CD4-positive, CD25-positive, alpha-beta regulatory T cell (primary cell): ENCODE results near the gene SERINC5. TPM values are rescaled to one million over a fixed set of nuclear protein-coding genes. Genes with fewer than 3 reads are reported as not detected.

Experiments used
- ATAC-seq, 2 donors: fragments of 150-1000 bp; cut with Tn5 transposase; one replicate each; pipeline ENCODE4 v1.10.0; 2021; ENCODE audit warnings: low read depth in 2 of 2, moderate number of reproducible peaks in 2 of 2, moderate library complexity in 1 of 2
- DNase-seq, 3 donors: peaks; one replicate each; pipeline versions ENCODE4 v3.0.0 to v3.0.0-alpha.2; 2012 to 2022; ENCODE audit warnings: mixed read lengths in 1 of 3
- H3K27ac ChIP-seq: one replicate; pipeline ENCODE4 v1.7.0; 2013; ENCODE audit warnings: mild to moderate bottlenecking, low read length; ENCODE audit not compliant: insufficient read depth, poor library complexity, severe bottlenecking
- H3K27me3 ChIP-seq: one replicate; pipeline ENCODE4 v1.7.0; 2013; ENCODE audit warnings: low read length; ENCODE audit not compliant: control insufficient read depth, insufficient read depth
- H3K36me3 ChIP-seq: one replicate; pipeline ENCODE4 v1.7.0; 2013; ENCODE audit warnings: mild to moderate bottlenecking, low read length, moderate library complexity; ENCODE audit not compliant: control insufficient read depth, insufficient read depth
- H3K4me1 ChIP-seq: 2 replicates; pipeline ENCODE4 v1.7.0; 2013; ENCODE audit warnings: mild to moderate bottlenecking, low read length; ENCODE audit not compliant: insufficient read depth, control insufficient read depth, poor library complexity, severe bottlenecking
- H3K4me3 ChIP-seq: one replicate; pipeline ENCODE4 v1.7.0; 2013; ENCODE audit warnings: low read depth, mild to moderate bottlenecking, low read length, moderate library complexity
- H3K9me3 ChIP-seq, 2 experiments: 1 replicate in 1 of 2; 2 replicates in 1 of 2; pipeline ENCODE4 v1.7.0; 2013; ENCODE audit warnings: low read length in 2 of 2, mild to moderate bottlenecking in 1 of 2, moderate library complexity in 1 of 2; ENCODE audit not compliant: control insufficient read depth in 2 of 2
- H3K27ac Mint-ChIP-seq, 3 donors: one replicate each; pipeline ENCODE4 v1.8.0; 2020 to 2022; ENCODE audit warnings: mild to moderate bottlenecking in 3 of 3, mixed read lengths in 3 of 3, moderate library complexity in 2 of 3
- H3K27me3 Mint-ChIP-seq: one replicate; pipeline ENCODE4 v1.8.0; 2022; ENCODE audit warnings: mild to moderate bottlenecking, mixed read lengths
- H3K36me3 Mint-ChIP-seq: one replicate; pipeline ENCODE4 v1.8.0; 2020; ENCODE audit warnings: mixed read lengths
- H3K4me1 Mint-ChIP-seq, 4 donors: one replicate each; pipeline ENCODE4 v1.8.0; 2020 to 2022; ENCODE audit warnings: mixed read lengths in 4 of 4, mild to moderate bottlenecking in 1 of 4
- H3K4me3 Mint-ChIP-seq, 4 donors: one replicate each; pipeline ENCODE4 v1.8.0; 2020 to 2022; ENCODE audit warnings: mild to moderate bottlenecking in 4 of 4, mixed read lengths in 4 of 4, moderate library complexity in 3 of 4
- H3K9me3 Mint-ChIP-seq, 7 donors: one replicate each; pipeline ENCODE4 v1.8.0; 2020 to 2022; ENCODE audit warnings: mixed read lengths in 7 of 7, mild to moderate bottlenecking in 3 of 7, moderate library complexity in 2 of 7
- polyA plus RNA-seq, 4 donors: library from polyadenylated mRNA; unstranded; fragments of 300-500 nt; fragmentation: Illumina TruSeq; gene quantifications; one replicate each; pipeline ENCODE4 v1.2.3, GENCODE V29; 2021
- total RNA-seq: library from RNA; stranded (reverse); gene quantifications from one replicate; pipeline ENCODE4 v1.2.3, GENCODE V29; 2022

Gene SERINC5
- total and polyA plus RNA-seq, 5 donors from 2014 or later, result 12.7 to 80.3 (median 16.9) TPM

DNA sequence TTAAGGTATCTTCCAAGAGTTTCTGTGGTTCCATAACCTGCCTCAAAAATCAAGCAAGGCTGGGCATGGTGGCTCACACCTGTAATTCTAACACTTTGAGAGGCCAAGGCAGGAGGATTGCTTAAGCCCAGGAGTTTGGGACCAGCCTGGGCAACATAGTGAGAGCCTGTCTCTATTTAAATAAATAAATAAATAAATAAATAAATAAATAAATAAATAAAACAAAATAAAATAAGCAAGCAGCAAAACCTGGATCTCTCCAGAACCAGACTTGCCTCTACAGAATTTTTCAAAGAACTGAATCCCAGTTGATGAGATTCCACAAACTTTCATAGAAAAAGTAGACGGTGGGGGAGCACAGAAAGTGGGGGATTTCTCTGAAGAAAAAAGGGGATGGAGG, 12.3 kb downstream of the SERINC5 start:
- Histone ChIP-seq H3K4me3 (no peak overlapping the region), H3K9me3 (peaks cover 8 to 9% of the 10 kb centered on the region in 2 experiments), H3K27ac (no peak overlapping the region), H3K27me3 (no peaks in the 10 kb centered on the region), H3K4me1 (peaks cover 53% of the 10 kb centered on the region), H3K36me3 (peaks cover 21% of the 10 kb centered on the region)
- Mint-ChIP-seq H3K36me3 (peaks cover 36% of the 10 kb centered on the region), H3K27ac (no peak overlapping the region), H3K9me3 (peaks cover 0 to 13% (median 5%) of the 10 kb centered on the region in 7 donors), H3K27me3 (no peaks in the 10 kb centered on the region), H3K4me3 (no peak overlapping the region), H3K4me1 (peaks cover 29 to 82% (median 50%) of the 10 kb centered on the region in 4 donors)
- DNase-seq (no peak), ATAC-seq (no peak)

- no peak overlapping the region for H3K27ac ChIP-seq
- Mint-ChIP-seq H3K36me3 (peaks cover 39% of the 10 kb centered on the region), H3K27me3 (no peaks in the 10 kb centered on the region), H3K9me3 (peaks cover 0 to 13% (median 5%) of the 10 kb centered on the region in 7 donors), H3K4me1 (peaks cover 29 to 81% (median 47%) of the 10 kb centered on the region in 4 donors), H3K27ac (peak overlapping the region in 1 of 3 donors; percentile 23), H3K4me3 (no peak overlapping the region)
- H3K9me3 ChIP-seq, result peaks cover 8 to 9% of the 10 kb centered on the region in 2 experiments
- no peak for ATAC-seq
- no peak overlapping the region for H3K4me3 ChIP-seq
- H3K27me3 ChIP-seq, result no peaks in the 10 kb centered on the region
- peaks cover 21% of the 10 kb centered on the region for H3K36me3 ChIP-seq
- no peak for DNase-seq
- peaks cover 46% of the 10 kb centered on the region for H3K4me1 ChIP-seq
Observed at GRCh38 chr5:80242849-80243248, 13.0 kb downstream of the SERINC5 start.

- no peak for ATAC-seq
- Histone ChIP-seq H3K36me3 (peaks cover 21% of the 10 kb centered on the region), H3K4me3 (no peak overlapping the region), H3K9me3 (peaks cover 8 to 9% of the 10 kb centered on the region in 2 experiments), H3K27ac (no peak overlapping the region), H3K27me3 (no peaks in the 10 kb centered on the region), H3K4me1 (peaks cover 31% of the 10 kb centered on the region)
- peak overlapping the region in 2 of 3 donors; percentile 44 to 73 for H3K27ac Mint-ChIP-seq
- H3K9me3 Mint-ChIP-seq, result peaks cover 0 to 13% (median 5%) of the 10 kb centered on the region in 7 donors
- peaks cover 20 to 77% (median 40%) of the 10 kb centered on the region in 4 donors for H3K4me1 Mint-ChIP-seq
- DNase-seq, result no peak
- peak overlapping the region in 1 of 4 donors; percentile 31 for H3K4me3 Mint-ChIP-seq
- peaks cover 49% of the 10 kb centered on the region for H3K36me3 Mint-ChIP-seq
- no peaks in the 10 kb centered on the region for H3K27me3 Mint-ChIP-seq
Observed at GRCh38 chr5:80240368-80240986, 15.4 kb downstream of the SERINC5 start.

DNA sequence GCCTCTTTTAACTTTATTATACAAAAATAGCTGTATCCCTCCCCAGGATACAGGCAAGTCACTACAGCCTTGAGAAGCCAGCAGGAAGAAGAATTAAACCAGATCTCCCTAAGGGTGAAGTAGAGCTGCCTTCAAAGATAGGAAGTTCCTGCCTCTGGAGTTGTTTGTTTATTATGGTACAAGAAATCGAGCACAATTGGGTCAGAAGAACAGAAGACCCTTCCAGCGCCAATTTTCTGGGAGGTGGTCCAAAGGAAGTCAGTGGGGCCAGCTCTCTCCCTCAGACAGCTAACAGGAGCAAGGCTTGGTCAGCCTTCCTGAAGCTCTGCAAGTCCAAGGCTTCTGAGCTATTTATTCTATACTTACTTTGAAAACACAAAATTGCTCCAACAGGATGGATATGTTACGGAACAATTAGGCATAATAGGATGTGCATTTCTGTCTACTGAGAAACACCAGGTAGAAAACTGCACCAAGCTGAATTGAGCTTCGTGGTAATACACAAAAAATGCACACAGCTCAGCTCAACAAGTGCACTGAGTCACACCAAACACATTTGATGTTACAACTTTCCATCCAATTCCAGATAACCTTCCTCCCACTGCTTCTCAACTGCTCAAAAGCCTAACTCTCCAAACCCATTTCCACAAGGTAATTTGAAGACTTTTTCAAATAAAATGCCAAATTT, 16.0 kb downstream of the SERINC5 start:
- ATAC-seq (no peak), DNase-seq (no peak)
- H3K9me3 ChIP-seq, result peaks cover 8 to 9% of the 10 kb centered on the region in 2 experiments
- peaks cover 22 to 77% (median 38%) of the 10 kb centered on the region in 4 donors for H3K4me1 Mint-ChIP-seq
- H3K27me3 ChIP-seq, result no peaks in the 10 kb centered on the region
- H3K36me3 ChIP-seq, result peaks cover 21% of the 10 kb centered on the region
- peak overlapping the region in 3 of 4 donors; percentile 47 to 74 (median 53) for H3K4me3 Mint-ChIP-seq
- peaks cover 45% of the 10 kb centered on the region for H3K36me3 Mint-ChIP-seq
- peak overlapping the region in 2 of 3 donors; percentile 44 to 73 for H3K27ac Mint-ChIP-seq
- peak overlapping the region; percentile 8 for H3K4me3 ChIP-seq
- H3K4me1 ChIP-seq, result peaks cover 27% of the 10 kb centered on the region
- H3K9me3 Mint-ChIP-seq, result peaks cover 0 to 13% (median 5%) of the 10 kb centered on the region in 7 donors
- no peaks in the 10 kb centered on the region for H3K27me3 Mint-ChIP-seq
- H3K27ac ChIP-seq, result no peak overlapping the region

- peaks cover 27% of the 10 kb centered on the region for H3K4me1 ChIP-seq
- DNase-seq, result no peak
- H3K27ac Mint-ChIP-seq, result peak overlapping the region in 2 of 3 donors; percentile 73 to 75
- peak overlapping the region in 3 of 4 donors; percentile 38 to 74 (median 53) for H3K4me3 Mint-ChIP-seq
- H3K9me3 ChIP-seq, result peaks cover 8 to 9% of the 10 kb centered on the region in 2 experiments
- peaks cover 30 to 81% (median 44%) of the 10 kb centered on the region in 4 donors for H3K4me1 Mint-ChIP-seq
- no peak for ATAC-seq
- no peaks in the 10 kb centered on the region for H3K27me3 ChIP-seq
- no peaks in the 10 kb centered on the region for H3K27me3 Mint-ChIP-seq
- no peak overlapping the region for H3K4me3 ChIP-seq
- H3K36me3 ChIP-seq, result peaks cover 21% of the 10 kb centered on the region
- no peak overlapping the region for H3K27ac ChIP-seq
- H3K9me3 Mint-ChIP-seq, result peaks cover 0 to 13% (median 5%) of the 10 kb centered on the region in 7 donors
- peaks cover 45% of the 10 kb centered on the region for H3K36me3 Mint-ChIP-seq
Observed at GRCh38 chr5:80238778-80239679, 16.8 kb downstream of the SERINC5 start.

DNA sequence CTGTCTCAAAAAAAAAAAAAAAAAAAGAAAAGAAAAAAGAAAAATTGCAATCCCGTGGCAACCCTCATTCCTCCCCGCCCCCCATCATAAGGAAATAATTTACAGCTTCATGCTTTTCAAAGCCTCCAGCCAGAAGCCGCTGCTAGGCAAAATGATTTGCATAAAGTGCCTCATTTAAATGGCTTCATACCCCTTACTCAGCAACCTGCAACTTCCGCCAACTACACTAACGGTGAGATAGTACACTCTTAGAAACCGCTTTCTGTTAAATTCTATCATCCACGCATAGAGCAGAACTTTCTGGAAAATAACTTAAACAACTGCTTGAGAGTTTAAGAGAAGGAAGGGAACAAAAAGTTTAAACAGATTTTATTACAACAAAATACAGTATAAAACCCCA, 17.8 kb downstream of the SERINC5 start:
- H3K4me3 Mint-ChIP-seq, result peak overlapping the region in 3 of 4 donors; percentile 48 to 70 (median 61)
- DNase-seq (peak in 1 of 3 donors; percentile 47), ATAC-seq (peak in 1 of 2 donors; percentile 44)
- peaks cover 6% of the 10 kb centered on the region in 2 experiments for H3K9me3 ChIP-seq
- peaks cover 30% of the 10 kb centered on the region for H3K4me1 ChIP-seq
- peaks cover 42% of the 10 kb centered on the region for H3K36me3 Mint-ChIP-seq
- H3K36me3 ChIP-seq, result peaks cover 21% of the 10 kb centered on the region
- H3K27me3 Mint-ChIP-seq, result no peaks in the 10 kb centered on the region
- H3K4me1 Mint-ChIP-seq, result peaks cover 31 to 78% (median 44%) of the 10 kb centered on the region in 4 donors
- H3K4me3 ChIP-seq, result no peak overlapping the region
- H3K27ac ChIP-seq, result no peak overlapping the region
- no peaks in the 10 kb centered on the region for H3K27me3 ChIP-seq
- H3K9me3 Mint-ChIP-seq, result peaks cover 0 to 10% (median 3%) of the 10 kb centered on the region in 7 donors
- peak overlapping the region in 2 of 3 donors; percentile 70 to 73 for H3K27ac Mint-ChIP-seq

GRCh38 chr5:80237243-80237642, 18.6 kb downstream of the SERINC5 start:
- H3K36me3 Mint-ChIP-seq, result peaks cover 38% of the 10 kb centered on the region
- Histone ChIP-seq H3K36me3 (peaks cover 17% of the 10 kb centered on the region), H3K4me1 (peaks cover 30% of the 10 kb centered on the region), H3K9me3 (peaks cover 0 to 2% of the 10 kb centered on the region in 2 experiments), H3K27ac (no peak overlapping the region), H3K4me3 (no peak overlapping the region), H3K27me3 (no peaks in the 10 kb centered on the region)
- peak overlapping the region in 2 of 3 donors; percentile 35 to 69 for H3K27ac Mint-ChIP-seq
- no peak for DNase-seq
- no peaks in the 10 kb centered on the region for H3K27me3 Mint-ChIP-seq
- ATAC-seq, result no peak
- H3K9me3 Mint-ChIP-seq, result peaks cover 0 to 9% (median 2%) of the 10 kb centered on the region in 7 donors
- peak overlapping the region in 1 of 4 donors; percentile 31 for H3K4me3 Mint-ChIP-seq
- peaks cover 31 to 83% (median 46%) of the 10 kb centered on the region in 4 donors for H3K4me1 Mint-ChIP-seq
